HS-27A (cell line): ENCODE results near the gene ULBP3.
"Not testable (repeated sequence)": the region's sequence is repeated elsewhere in the genome, so short reads cannot be mapped to it uniquely, and the experiment has no call there.

Experiments used
- DNase-seq: peaks from one replicate; pipeline ENCODE4 v3.0.0-alpha.2; 2012; ENCODE audit warnings: low read depth, missing footprints

Gene ULBP3

GRCh38 chr6:150015281-150016001 lies 53.5 kb downstream of the ULBP3 start:
- DNase-seq, result not testable (repeated sequence)

GRCh38 chr6:150014623-150015280 lies 54.2 kb downstream of the ULBP3 start:
- DNase-seq, result not testable (repeated sequence)

GRCh38 chr6:150013785-150014622 lies 54.9 kb downstream of the ULBP3 start:
- not testable (repeated sequence) for DNase-seq

- not testable (repeated sequence) for DNase-seq
These were observed 55.8 kb downstream of the ULBP3 start for GRCh38 chr6:150012846-150013784.
